GM21717 (cell line): ENCODE measurements around the gene PSORS1C2.

Experiments
- ATAC-seq: cut with Tn5 transposase; IDR thresholded peaks from one replicate; pipeline ENCODE4 v1.9.1; 2021; ENCODE audit warnings: mild to moderate bottlenecking, moderate library complexity; ENCODE audit not compliant: unreplicated experiment

The PSORS1C2 gene

DNA sequence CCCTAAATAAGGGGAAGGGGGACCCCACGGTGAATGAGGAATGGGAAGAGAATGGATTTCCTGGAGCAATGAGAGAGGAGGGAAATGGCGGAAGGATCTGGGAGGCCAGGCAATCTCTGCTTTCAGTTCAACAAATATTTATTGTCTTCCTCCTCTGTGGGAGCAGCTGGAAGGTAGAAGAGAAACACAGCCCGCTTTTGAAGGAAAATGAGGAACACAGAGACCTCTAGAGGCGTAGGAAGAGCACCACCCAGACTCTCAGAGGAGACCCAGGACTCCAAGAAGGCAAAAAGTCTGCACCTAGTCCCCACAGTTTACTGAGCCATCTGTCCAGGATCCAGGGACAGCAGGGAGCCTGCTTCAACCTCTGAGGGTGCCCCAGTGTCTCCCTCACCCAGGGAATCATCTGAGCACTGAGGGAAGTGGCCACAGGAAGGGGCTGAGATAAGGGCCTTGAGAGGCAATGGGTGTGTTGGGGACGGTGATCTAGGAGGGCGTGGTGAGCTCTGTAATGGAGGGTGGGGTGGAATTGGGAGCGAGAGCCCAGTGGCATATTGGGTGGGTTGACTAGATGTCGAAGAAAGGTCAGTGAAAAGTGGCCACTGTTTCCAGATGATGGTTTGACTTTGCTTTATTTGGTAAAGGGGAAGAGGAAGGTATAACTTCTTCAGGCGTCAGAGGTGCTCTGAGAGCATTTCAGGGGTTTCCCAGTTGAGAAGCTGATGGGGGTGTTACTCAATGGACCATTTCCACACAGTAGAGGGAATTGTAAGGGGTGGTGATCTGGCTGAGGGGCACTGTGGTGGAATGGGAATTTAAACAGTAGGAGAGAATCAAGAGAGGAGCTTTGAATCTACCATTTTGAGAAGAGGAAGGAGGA lies 23.7 kb downstream of the PSORS1C2 start:
- no peak for ATAC-seq

DNA sequence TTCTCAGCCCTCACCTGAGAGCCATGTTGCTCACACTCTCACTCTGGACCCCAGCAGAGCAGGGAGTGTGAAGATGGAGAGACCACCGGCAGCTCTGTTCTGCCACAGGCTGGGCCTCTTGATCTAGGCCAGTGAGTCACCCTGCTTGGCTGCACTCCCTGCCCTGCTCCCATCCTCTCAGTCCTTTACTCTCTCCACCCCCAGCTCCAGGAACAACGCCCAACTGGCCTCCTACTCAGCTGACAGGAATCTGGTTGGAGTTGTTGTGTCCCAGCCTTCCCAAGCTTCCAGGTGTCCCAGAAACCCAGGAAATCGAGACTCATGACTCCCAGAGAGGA lies 24.4 kb downstream of the PSORS1C2 start, which contains the start of gene PSORS1C1:
Gene PSORS1C1, plus strand, starts transcription at position 260 of the 338 bp plus-strand sequence. CDS start 14,833 bp downstream, outside the sequence.
- no peak for ATAC-seq

DNA sequence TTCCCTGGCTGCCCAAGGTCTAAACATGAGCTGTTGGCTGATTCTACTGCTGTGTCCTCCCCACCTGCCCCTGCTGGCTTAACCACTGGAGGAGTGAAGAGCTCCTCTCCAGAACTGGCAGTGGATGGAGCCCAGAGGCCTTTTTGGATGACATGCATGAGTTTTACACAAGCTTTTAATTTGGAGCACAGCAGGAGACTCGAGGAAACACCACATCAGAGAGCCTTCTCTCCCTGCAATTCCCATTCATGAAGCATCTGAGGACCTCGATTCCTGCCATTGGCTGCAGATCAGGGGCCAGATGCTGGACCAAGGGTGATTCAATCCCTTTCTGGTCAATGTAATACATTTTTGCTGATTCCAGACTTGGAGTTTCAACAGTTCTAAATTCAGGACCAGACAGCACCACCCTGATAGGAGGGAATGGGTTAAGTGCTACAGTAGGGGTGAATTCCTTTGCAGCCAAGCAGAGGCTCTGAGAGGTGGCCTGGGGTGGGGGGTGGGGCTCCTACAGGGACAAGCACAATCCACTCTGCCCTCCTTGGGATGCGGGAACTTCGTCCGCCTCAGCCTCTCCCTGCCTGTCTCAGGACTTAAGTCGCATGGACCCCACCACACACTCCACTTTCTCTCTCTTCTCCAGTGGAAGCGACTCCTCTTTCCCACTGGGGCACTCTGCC lies 24.9 kb downstream of the PSORS1C2 start:
- ATAC-seq: no peak

DNA sequence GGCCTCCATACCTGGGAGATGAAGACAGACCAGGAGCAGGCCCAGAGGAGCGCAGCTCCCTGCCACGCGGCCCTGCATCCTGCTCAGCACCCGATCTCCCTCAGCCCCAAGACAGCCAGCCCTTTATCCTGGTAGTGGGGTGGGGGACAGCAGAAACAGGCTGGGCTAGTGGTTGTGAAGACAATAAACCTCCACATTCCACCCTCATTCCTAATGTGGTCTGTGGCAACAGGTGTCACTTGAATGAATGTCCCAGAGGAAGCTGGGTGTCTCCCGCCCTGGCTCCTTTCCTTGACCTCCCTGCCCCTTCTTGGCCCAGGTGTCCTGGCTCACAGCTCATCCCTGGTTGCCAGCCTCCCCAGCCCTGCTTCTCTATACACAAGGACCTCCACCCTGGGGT lies 26.4 kb downstream of the PSORS1C2 start, which contains the start of gene C6orf15:
Gene C6orf15, minus strand, starts transcription at position 98 of the 400 bp plus-strand sequence. Its CDS starts 20 bp downstream, at position 78.
- no peak for ATAC-seq

DNA sequence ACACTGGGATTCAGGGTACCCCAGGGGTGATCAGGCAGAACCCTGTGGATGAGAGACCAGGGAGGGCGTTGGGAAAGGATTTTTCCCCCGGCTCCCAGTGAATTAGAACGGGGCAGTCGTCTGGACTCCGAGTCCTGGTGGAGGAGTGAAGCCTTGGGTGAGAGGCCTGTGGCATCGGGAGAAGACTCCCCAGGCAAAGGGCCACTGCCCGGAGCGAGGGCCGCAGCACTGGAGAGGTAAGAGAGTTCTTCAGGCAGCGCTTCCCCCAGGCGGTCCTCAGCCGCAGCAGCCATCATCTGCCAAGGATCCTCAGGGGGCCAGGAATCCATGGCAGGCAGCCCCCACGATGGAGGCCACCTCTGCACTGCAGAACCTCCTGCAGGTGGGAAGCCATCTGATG lies 27.2 kb downstream of the PSORS1C2 start:
- no peak for ATAC-seq

DNA sequence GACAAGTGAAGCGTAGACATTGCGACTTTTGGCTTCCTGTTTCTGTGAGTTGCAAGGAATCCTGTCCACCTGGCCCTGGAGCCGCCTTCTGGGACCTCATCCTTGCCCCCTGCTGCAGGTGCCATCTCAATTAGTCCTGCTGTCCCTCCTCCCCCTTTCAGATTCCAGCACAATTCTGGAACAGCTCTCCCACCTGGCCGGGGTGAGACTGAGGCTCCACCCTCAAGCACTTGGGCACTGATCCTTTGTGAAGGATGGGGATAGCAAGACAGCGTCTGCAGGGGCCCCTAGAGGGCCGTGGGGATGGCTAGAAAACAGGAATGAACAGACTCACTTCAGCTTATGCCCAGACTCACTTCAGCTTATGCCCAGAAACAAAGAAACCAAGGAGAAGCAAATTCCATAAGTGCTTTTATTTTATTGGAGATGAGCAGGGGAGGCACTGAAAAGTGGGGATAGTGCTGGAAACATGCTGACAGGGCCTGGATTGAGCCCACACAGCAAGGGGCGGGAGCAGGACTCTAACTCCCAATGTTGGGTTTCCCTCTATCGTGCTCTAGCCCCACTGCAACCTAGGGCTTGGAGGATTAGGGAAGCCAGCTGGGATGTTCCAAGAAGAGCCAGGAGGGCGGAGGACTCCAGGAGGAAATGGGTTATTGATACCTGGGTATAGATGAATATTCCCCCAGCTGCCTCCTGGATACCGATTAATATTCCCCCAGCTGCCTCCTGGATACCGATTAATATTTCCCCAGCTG lies 27.9 kb downstream of the PSORS1C2 start:
- ATAC-seq: no peak

DNA sequence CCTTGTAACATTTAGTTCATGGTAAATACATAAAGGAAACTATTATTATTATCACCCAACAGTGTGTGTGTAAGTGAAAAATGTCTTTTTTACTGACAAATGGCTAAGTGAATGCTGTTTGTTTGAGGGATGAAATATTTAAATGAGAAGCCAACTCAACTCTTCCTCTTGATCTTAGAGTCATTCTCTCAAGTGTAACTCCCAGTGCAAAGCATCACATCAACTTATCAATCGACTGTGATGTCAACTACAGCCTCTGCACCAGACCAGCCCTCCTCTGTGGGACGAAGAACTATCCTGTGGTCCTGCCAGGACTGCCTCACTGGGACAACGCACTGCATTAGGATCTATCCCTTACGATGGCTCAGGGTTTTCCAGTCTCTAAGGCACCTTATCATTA lies 31.8 kb downstream of the PSORS1C2 start:
- no peak for ATAC-seq

DNA sequence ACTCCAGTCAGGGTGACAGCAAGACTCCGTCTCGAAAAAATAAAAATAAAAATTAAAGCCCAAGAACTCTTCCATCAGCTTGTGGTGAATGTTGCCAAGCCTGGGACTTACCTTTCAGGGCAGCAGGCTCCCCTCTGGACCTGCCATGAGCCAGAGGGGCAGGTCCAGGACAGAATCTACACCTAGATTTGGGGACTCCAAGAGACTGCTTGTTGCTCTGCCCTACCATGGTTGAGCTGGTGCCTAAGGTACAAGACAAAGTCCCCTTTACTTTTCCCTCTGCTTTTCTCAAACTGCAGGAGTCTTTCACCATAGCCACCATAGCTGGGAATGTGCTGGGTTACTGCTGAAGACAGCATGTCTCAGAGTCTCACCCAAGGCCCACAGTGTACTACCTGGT lies 35.7 kb downstream of the PSORS1C2 start:
- no peak for ATAC-seq

DNA sequence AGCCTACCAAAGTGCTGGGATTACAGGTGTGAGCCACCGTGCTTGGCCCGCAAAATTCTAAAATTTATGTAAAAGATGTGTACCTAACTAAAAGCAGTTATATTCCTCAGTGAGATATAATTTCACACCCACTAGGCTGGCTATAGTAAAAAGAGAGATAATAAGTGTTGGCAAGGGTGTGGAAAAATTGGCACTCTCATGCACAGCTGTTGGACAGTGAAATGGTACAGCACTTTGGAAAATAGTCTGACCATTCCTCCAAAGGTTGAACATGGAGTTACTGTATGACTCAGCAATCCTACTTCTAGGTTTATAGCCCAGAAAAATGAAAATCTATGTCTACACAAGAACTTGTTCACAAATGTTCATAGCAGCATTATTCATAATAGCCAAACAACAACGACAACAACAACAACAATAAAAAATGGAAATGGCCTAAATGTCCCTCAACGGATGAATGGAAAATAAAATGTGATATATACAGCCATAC lies 40.4 kb downstream of the PSORS1C2 start:
- no peak for ATAC-seq

DNA sequence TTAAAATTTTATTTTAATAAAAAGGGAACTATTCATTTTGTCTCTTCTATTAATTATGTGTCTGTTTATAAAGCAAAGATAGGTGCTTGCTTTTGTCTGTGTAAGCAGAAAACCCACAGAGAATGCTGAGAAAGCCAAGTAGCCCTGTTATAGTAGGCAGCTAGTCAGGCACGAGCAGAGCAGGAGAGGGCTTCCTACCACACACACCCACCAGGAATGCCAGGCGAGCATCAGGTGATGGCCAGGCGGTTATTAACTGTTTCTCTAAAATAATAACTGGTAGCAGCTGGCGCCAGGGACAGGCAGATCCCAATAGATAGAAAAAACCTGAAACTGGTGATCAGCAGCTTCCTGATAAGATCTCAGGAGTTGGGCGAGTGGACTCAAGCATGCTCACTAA lies 42.2 kb downstream of the PSORS1C2 start:
- no peak for ATAC-seq

DNA sequence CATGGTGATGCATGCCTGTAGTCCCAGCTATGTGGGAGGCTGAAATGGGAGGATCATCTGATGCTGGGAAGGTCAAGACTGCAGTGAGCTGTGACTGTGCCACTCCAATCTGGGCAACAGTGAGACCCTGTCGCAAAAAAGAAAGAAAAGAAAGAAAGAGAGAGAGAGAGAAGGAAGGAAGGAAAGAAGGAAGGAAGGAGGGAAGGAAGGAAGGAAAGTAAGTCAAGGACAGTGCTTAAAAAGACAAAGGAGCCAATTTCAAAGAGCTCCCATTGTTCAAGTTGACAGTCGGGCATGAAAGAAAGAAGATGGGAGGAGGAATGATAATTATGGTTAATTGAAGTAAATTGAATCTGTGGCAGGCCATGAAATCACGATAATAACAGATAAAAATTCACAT lies 42.7 kb downstream of the PSORS1C2 start:
- no peak for ATAC-seq

DNA sequence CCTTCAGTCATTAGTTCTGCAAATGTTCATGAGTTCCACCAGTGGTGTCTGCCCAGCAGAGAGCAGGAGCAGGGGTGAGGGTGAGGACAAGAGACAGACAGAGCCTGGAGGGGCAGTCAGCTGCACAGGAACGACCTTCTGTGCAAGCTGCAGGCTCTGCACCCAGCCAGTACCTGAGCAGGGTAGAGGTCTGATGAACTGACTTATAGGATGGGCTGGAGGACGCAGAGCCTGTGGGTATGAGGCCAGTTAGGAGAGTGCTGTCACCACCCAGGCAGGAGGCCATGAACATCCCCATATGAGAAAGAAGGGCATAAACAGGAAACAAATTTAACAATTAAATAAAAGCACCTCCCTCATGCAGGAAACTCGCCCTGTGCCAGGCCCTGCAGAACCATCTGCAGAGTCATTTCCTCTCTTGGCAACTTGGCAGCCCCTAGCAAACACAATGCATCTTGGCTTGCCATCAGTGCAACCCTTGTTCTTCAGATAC lies 44.4 kb downstream of the PSORS1C2 start:
- no peak for ATAC-seq

DNA sequence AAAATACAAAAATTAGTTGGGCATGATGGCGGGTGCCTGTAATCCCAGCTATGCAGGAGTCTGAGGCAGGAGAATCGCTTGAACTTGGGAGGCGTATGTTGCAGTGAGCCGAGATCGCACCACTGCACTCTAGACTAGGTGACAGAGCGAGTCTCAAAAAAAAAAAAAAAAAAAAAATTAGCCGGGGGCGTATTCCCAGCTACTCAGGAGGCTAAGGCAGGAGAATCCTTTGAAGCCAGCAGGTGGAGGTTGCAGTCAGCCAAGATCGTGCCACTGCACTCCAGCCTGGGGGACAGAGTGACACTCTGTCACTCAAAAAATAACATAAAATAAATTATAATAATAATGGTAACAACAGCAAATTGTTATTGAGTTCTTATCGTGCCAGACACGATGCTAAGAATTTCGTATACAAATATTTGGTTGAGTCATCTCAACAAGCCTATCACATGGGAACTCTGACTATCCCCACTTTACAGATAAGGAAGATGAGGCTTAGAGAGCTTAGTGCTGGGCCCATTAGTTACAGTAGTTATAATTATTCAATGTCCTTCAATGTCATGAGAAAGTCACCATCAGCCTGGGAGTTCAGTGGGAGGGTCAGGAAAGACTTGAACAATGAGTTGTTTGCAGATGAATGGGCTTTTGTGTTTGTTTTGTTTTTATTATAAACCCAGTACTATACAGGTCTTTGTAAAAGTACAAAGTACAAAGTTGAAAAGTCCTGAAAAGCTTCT lies 45.9 kb downstream of the PSORS1C2 start:
- no peak for ATAC-seq

DNA sequence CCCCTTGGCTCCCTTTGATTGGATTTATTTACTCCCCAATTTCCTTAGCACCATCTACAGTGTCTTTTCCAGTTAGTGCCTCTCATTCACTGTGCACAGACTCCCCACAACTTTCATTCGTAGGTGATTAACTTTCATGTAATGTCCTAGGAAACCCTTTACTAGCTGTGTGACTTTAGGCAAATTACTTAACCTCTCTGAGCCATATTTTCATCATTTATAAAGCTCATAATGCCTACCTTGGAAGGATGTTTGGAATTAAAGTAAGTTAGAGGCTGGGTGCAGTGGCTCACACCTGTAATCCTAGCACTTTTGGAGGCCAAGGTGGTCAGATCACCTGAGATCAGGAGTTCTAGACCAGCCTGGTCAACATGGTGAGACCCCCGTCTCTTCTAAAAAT lies 46.6 kb downstream of the PSORS1C2 start:
- no peak for ATAC-seq

DNA sequence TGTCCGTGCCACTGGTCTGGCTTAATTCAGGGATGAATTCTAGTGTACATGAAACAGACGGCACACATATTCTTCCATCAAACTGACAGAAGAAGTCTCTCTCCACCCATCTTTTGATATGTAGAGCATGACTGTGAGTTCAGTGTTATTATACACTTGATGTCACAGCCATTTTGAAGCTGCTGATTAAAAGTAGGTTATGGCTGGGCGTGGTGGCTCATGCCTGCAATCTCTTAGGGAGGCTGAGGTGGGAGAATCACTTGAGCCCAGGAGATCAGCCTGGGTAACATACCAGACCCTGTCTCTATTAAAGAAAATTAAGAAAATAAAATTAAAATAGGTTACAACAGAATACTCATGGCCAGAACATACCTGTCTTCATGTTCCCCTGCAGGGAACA lies 47.2 kb downstream of the PSORS1C2 start:
- no peak for ATAC-seq

DNA sequence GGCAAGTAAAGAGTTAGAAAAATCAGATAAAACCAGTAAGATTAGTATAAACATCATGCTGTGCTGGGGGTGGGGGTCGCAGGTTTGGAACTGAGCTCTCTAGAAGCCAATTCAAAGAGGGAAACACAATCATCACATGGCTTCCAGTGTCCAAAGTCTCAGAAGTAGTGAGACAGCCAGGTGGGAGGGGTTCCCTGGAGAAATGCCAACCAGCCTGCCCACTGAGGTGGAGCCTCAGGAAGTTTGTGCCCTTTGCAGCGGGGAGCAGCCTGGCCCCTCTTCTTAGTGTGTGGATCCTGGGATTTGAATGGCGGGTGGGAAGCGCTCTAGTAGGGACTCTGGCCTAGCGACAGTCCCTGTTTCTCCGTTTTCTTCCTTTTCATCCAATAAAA lies 47.9 kb downstream of the PSORS1C2 start:
- no peak for ATAC-seq

DNA sequence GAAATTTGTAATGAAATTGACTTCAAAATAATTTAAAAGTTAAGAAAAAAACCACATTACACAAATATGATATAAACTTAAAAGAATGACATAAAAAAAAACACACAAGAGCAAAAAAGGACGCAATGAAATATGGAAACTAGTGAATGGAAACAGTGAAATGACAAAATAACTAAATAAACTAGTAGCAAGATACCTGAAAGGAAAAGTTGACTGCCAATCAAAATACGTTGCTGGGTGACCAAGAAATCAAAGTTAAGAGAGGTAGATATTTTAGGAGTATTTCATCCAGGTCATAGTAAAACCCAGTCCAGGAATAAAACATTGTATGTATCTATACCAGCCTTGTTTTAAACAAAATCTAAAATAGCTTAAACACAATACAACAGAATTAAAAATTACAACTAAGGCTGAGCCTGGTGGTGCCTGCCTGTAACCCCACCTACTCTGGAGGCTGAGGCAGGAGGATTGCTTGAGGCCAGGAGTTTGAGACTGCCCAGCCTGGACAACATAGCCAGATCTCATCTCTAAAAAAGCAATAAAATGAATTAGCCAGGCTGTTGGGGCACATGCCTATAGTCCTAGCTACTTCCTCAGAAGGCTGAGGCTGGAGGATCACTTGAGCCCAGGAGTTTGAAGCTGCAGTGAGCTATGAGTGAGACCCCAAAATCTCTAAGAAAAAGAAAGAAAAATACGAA lies 48.4 kb downstream of the PSORS1C2 start:
- no peak for ATAC-seq
